Body of pancreas (tissue), 4 donors: ENCODE data around the gene PPP4R4. TPM values are rescaled to one million over a fixed set of nuclear protein-coding genes. Genes with fewer than 3 reads are reported as not detected.

Source experiments
- ATAC-seq: fragments of 150-250 bp; one replicate; pipeline ENCODE4 v1.9.1; 2016
- DNase-seq, 4 donors: peaks; one replicate each; pipeline ENCODE4 v3.0.0-alpha.2; 2019
- H3K27ac ChIP-seq, 4 donors: fragments of 200-600 bp; sonication (generic); 1 replicate in 3 of 4; 2 replicates in 1 of 4; pipeline versions ENCODE4 v1.5.1 to v1.6.1; 2016 to 2019; ENCODE audit warnings: mild to moderate bottlenecking in 1 of 4, mixed read lengths in 1 of 4, moderate library complexity in 1 of 4
- H3K27me3 ChIP-seq, 2 donors: fragments of 200-600 bp; sonication (generic); one replicate each; pipeline ENCODE4 v1.6.0; 2016; ENCODE audit warnings: mild to moderate bottlenecking in 1 of 2
- H3K36me3 ChIP-seq, 2 donors: fragments of 200-600 bp; sonication (generic); replicated peaks in 1 of 2; 2 replicates each; pipeline ENCODE4 v1.5.1; 2016; ENCODE audit warnings: low read depth in 2 of 2; ENCODE audit not compliant: insufficient read depth in 1 of 2
- H3K4me1 ChIP-seq: fragments of 200-600 bp; sonication (generic); one replicate; pipeline ENCODE4 v1.6.0; 2016
- H3K4me3 ChIP-seq, 2 donors: fragments of 200-600 bp; sonication (generic); 1 replicate in 1 of 2; 2 replicates in 1 of 2; pipeline ENCODE4 v1.5.1; 2016 to 2019
- H3K9me3 ChIP-seq, 3 donors: fragments of 200-600 bp; sonication (generic); 1 replicate in 2 of 3; 2 replicates in 1 of 3; pipeline ENCODE4 v1.5.1; 2016
- POLR2A ChIP-seq, 3 donors: fragments of 450-650 bp; IDR thresholded peaks; one replicate each; pipeline ENCODE4 v1.6.1; 2016; ENCODE audit warnings: antibody characterized with exemption in 3 of 3, mild to moderate bottlenecking in 2 of 3
- WGBS, 2 donors: methylation state at CpG; one replicate each; pipeline ENCODE4 v1.1.5; 2017; 5-methylcytosine and 5-hydroxymethylcytosine counted together
- intact Hi-C: fragments of 100-400 bp; cut with DNase I; formaldehyde crosslinking; loops from one replicate; pipeline ENCODE4 v1.15.1; 2023
- total RNA-seq, 2 donors: library from RNA; depleted of rRNA; stranded (reverse); fragments of >200 nt; gene quantifications; one replicate each; pipeline ENCODE4 v1.1.0, GENCODE V29; 2016
- TF ChIP-seq, protein P1 (sequence below), 7 experiments: fragments of 450-650 bp in 4 of 7; fragments of 200-600 bp in 3 of 7; sonication (generic) in 3 of 7; IDR thresholded peaks; one replicate each; pipeline ENCODE4 v1.5.1; 2016 to 2019; ENCODE audit warnings: antibody characterized with exemption in 7 of 7

The PPP4R4 gene
- total RNA-seq, 2 donors from 2014 or later = 1.3 to 2.6 TPM

- H3K27me3 ChIP-seq = no peaks in the 10 kb centered on the region
- TF ChIP-seq POLR2A (IDR thresholded peaks at IDR 0.05) = no peak
- TF ChIP-seq, protein P1, sequence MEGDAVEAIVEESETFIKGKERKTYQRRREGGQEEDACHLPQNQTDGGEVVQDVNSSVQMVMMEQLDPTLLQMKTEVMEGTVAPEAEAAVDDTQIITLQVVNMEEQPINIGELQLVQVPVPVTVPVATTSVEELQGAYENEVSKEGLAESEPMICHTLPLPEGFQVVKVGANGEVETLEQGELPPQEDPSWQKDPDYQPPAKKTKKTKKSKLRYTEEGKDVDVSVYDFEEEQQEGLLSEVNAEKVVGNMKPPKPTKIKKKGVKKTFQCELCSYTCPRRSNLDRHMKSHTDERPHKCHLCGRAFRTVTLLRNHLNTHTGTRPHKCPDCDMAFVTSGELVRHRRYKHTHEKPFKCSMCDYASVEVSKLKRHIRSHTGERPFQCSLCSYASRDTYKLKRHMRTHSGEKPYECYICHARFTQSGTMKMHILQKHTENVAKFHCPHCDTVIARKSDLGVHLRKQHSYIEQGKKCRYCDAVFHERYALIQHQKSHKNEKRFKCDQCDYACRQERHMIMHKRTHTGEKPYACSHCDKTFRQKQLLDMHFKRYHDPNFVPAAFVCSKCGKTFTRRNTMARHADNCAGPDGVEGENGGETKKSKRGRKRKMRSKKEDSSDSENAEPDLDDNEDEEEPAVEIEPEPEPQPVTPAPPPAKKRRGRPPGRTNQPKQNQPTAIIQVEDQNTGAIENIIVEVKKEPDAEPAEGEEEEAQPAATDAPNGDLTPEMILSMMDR (IDR thresholded peaks at IDR 0.05) = no peak
- no peak overlapping the region for H3K4me3 ChIP-seq
- no peak overlapping the region for H3K27ac ChIP-seq
- WGBS, 2 donors = 79% methylated on average over 2 of the region's 2 CpGs
- H3K36me3 ChIP-seq = no peaks in the 10 kb centered on the region
- H3K9me3 ChIP-seq = no peaks in the 10 kb centered on the region
- DNase-seq = no peak
- H3K4me1 ChIP-seq = no peaks in the 10 kb centered on the region
- intact Hi-C loops = no loop called here
- ATAC-seq = no peak
These were observed 154.1 kb downstream of the PPP4R4 start for GRCh38 chr14:94328196-94328595.

Other genes with a start within 250 kb of the PPP4R4 start
- gene FAM181A, start 247.0 kb upstream of the PPP4R4 start, total RNA-seq = not detected
- gene ASB2, start 197.8 kb upstream of the PPP4R4 start, total RNA-seq = 1 to 10 TPM in 1 of 2 donors, under 1 TPM in 1; 0.33 to 7.0 TPM
- not detected for gene CCDC197, start 177.0 kb upstream of the PPP4R4 start, total RNA-seq
- gene OTUB2, start 148.0 kb upstream of the PPP4R4 start, total RNA-seq = 1 to 10 TPM in 1 of 2 donors, under 1 TPM in 1; 0.33 to 1.8 TPM
- gene DDX24, start 93.1 kb upstream of the PPP4R4 start, total RNA-seq = 10 to 100 TPM; 48.0 to 95.6 TPM
- gene IFI27L1, start 93.0 kb upstream of the PPP4R4 start, total RNA-seq = 1 to 10 TPM; 3.4 to 5.6 TPM
- gene IFI27, start 63.6 kb upstream of the PPP4R4 start, total RNA-seq = 10 to 100 TPM in 1 of 2 donors, 1 to 10 TPM in 1; 8.8 to 38.6 TPM
- 10 to 100 TPM; 12.7 to 66.3 TPM for gene IFI27L2, start 44.7 kb upstream of the PPP4R4 start, total RNA-seq
- gene SERPINA10, start 118.9 kb downstream of the PPP4R4 start, total RNA-seq = 1 to 10 TPM in 1 of 2 donors, not detected in 1; 3.0 TPM
- gene SERPINA6, start 149.0 kb downstream of the PPP4R4 start, total RNA-seq = 10 to 100 TPM in 1 of 2 donors, 1 to 10 TPM in 1; 6.5 to 10.9 TPM
- gene SERPINA2, start 192.4 kb downstream of the PPP4R4 start, total RNA-seq = not detected
- 10 to 100 TPM; 77.8 to 86.4 TPM for gene SERPINA1, start 214.3 kb downstream of the PPP4R4 start, total RNA-seq